Fibroblast of mammary gland (primary cell): Measurements from ENCODE around the gene SIX2.

Experiments used
- DNase-seq: peaks from one replicate; pipeline ENCODE4 v3.0.0-alpha.2; 2010; ENCODE audit warnings: low read depth
- H3K4me3 ChIP-seq: 2 replicates; pipeline ENCODE4 v1.5.1; 2011; ENCODE audit warnings: low read depth, mild to moderate bottlenecking, low read length, moderate library complexity; ENCODE audit not compliant: control insufficient read depth
- TF ChIP-seq, protein P1 (sequence below): conservative IDR thresholded peaks from 2 replicates; pipeline ENCODE4 v1.5.1; 2011; ENCODE audit warnings: low read depth, low read length, inconsistent platforms; ENCODE audit not compliant: control insufficient read depth, insufficient read depth

SIX2 gene

DNA sequence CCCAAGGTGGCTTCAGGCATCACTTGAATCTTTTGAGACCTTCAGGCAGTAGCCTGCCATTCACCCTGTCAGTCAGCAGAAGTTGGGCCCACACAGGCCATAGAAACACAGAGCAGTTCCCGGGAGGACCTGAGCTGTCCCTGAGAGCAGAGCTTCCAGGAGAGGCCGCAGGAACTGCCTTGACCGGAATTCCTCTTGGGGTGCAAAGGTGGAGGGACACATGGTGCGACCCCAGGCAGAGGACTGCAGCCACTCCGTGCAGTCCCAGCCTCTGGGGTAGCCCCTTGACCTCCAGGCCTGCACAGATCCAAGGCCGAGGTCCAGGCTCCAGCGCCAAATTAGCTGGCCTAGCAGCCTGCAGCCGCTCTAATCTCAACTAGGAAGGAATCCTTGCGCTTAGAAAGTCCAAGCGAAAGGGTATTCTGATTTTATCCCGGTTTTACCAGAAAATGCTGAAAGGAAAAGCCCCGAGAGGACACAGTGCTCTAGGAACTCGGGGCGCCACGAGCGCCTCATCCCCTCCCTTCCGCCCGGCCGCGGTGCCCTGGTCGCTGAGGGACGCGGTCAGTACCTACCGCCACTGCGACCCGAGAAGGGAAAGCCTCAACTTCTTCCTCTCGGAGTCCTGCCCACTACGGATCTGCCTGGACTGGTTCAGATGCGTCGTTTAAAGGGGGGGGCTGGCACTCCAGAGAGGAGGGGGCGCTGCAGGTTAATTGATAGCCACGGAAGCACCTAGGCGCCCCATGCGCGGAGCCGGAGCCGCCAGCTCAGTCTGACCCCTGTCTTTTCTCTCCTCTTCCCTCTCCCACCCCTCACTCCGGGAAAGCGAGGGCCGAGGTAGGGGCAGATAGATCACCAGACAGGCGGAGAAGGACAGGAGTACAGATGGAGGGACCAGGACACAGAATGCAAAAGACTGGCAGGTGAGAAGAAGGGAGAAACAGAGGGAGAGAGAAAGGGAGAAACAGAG is 5.4 kb downstream of the SIX2 start:
- TF ChIP-seq, protein P1, sequence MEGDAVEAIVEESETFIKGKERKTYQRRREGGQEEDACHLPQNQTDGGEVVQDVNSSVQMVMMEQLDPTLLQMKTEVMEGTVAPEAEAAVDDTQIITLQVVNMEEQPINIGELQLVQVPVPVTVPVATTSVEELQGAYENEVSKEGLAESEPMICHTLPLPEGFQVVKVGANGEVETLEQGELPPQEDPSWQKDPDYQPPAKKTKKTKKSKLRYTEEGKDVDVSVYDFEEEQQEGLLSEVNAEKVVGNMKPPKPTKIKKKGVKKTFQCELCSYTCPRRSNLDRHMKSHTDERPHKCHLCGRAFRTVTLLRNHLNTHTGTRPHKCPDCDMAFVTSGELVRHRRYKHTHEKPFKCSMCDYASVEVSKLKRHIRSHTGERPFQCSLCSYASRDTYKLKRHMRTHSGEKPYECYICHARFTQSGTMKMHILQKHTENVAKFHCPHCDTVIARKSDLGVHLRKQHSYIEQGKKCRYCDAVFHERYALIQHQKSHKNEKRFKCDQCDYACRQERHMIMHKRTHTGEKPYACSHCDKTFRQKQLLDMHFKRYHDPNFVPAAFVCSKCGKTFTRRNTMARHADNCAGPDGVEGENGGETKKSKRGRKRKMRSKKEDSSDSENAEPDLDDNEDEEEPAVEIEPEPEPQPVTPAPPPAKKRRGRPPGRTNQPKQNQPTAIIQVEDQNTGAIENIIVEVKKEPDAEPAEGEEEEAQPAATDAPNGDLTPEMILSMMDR = no peak
- no peak overlapping the region for H3K4me3 ChIP-seq
- DNase-seq = no peak

DNA sequence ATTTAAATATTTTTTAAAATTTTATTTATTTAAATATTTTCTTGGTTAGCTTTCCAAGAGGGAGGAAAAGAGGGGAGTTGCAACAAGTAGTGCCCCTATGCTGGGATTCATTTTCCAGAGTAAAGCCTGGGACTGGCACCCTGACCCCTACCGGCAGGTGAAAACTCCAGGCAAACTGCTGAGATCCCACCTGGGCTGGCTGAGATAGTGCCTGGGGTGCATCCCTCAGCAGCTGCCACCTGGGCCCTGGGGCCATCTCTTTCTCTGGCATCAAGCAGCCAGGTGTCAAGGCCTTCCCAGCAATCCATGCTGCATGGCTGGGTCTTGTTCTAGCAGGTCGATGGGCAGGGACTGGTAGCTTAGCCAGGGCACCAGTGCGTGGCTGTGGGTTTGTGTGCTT is 6.6 kb downstream of the SIX2 start:
- H3K4me3 ChIP-seq = no peak overlapping the region
- DNase-seq = no peak
- TF ChIP-seq, protein P1 = no peak

GRCh38 chr2:45001869-45002385 is 7.3 kb downstream of the SIX2 start:
- TF ChIP-seq, protein P1 = peak; percentile 1
- H3K4me3 ChIP-seq = no peak overlapping the region
- DNase-seq = no peak

DNA sequence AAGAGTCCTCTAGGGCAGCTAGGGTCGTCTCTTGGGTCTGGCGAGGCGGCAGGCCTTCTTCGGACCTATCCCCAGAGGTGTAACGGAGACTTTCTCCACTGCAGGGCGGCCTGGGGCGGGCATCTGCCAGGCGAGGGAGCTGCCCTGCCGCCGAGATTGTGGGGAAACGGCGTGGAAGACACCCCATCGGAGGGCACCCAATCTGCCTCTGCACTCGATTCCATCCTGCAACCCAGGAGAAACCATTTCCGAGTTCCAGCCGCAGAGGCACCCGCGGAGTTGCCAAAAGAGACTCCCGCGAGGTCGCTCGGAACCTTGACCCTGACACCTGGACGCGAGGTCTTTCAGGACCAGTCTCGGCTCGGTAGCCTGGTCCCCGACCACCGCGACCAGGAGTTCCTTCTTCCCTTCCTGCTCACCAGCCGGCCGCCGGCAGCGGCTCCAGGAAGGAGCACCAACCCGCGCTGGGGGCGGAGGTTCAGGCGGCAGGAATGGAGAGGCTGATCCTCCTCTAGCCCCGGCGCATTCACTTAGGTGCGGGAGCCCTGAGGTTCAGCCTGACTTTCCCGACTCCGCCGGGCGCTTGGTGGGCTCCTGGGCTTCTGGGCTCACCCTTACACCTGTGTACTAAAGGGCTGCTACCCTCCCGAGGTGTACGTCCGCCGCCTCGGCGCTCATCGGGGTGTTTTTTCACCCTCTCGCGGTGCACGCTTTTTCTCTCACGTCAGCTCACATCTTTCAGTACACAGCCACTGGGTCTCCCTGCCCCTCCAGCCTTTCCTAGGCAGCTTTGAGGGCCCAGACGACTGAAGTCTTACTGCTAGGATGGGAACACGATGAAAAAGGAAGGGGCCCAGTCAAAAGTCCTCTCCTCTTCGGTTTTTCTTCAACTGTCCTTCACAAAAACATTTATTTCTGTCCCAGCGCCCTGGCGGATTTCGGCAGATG is 8.1 kb downstream of the SIX2 start:
- H3K4me3 ChIP-seq = peak overlapping the region; percentile 28
- DNase-seq = no peak

GRCh38 chr2:45000341-45000901 is 8.8 kb downstream of the SIX2 start:
- DNase-seq = no peak
- TF ChIP-seq, protein P1 = no peak

More for the DNA sequence above, 8.1 kb downstream of the SIX2 start:
- TF ChIP-seq, protein P1 = no peak

GRCh38 chr2:44999540-44999939 is 9.7 kb downstream of the SIX2 start:
- no peak for DNase-seq
- H3K4me3 ChIP-seq = no peak overlapping the region
- TF ChIP-seq, protein P1 = no peak

More at GRCh38 chr2:45000341-45000901, 8.8 kb downstream of the SIX2 start:
- H3K4me3 ChIP-seq = no peak overlapping the region
